OCI-LY1 (cell line): ENCODE measurements around the gene RABGAP1.

Experiments used
- EZH2 ChIP-seq: fragments of 200-600 bp; sonication (generic), shearing (Covaris generic); IDR thresholded peaks from 2 replicates; pipeline ENCODE4 v1.8.0; 2017; ENCODE audit warnings: borderline replicate concordance, mixed run types, mild to moderate bottlenecking, antibody characterized with exemption, low read length, moderate library complexity, mixed read lengths
- TF ChIP-seq, protein P1 (sequence below): fragments of 200-600 bp; sonication (generic), shearing (Covaris generic); IDR thresholded peaks from 2 replicates; pipeline ENCODE4 v1.5.1; 2017; ENCODE audit warnings: mild to moderate bottlenecking, antibody characterized with exemption, low read length, moderate library complexity, mixed read lengths

DNA sequence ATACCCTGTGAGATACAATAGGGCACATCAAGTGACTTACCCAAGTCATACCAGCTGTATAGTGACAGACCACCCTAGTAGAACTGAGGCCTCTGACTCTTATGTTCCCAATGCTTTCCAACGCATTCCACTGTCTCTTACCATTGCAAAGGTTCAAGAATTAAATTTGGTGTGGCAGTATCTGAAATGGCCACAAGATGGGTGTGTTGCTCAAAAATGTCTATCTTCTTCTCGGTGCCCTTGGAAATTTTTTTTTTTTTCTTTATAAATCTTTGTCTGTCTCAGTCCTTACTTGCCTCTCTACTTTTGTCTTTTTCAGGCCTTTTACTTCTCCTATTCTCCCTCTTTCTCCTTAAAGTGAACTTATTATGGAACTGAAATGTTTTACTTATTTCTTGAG, 141.0 kb downstream of the RABGAP1 start:
- TF ChIP-seq, protein P1, sequence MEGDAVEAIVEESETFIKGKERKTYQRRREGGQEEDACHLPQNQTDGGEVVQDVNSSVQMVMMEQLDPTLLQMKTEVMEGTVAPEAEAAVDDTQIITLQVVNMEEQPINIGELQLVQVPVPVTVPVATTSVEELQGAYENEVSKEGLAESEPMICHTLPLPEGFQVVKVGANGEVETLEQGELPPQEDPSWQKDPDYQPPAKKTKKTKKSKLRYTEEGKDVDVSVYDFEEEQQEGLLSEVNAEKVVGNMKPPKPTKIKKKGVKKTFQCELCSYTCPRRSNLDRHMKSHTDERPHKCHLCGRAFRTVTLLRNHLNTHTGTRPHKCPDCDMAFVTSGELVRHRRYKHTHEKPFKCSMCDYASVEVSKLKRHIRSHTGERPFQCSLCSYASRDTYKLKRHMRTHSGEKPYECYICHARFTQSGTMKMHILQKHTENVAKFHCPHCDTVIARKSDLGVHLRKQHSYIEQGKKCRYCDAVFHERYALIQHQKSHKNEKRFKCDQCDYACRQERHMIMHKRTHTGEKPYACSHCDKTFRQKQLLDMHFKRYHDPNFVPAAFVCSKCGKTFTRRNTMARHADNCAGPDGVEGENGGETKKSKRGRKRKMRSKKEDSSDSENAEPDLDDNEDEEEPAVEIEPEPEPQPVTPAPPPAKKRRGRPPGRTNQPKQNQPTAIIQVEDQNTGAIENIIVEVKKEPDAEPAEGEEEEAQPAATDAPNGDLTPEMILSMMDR, result peak; percentile 80
- TF ChIP-seq EZH2, result no peak
